Measurements from ENCODE around the gene PRDM15.
A peak's percentile ranks its signal among the peaks of the same experiment; 100 is the strongest.

PRDM15 gene

DNA sequence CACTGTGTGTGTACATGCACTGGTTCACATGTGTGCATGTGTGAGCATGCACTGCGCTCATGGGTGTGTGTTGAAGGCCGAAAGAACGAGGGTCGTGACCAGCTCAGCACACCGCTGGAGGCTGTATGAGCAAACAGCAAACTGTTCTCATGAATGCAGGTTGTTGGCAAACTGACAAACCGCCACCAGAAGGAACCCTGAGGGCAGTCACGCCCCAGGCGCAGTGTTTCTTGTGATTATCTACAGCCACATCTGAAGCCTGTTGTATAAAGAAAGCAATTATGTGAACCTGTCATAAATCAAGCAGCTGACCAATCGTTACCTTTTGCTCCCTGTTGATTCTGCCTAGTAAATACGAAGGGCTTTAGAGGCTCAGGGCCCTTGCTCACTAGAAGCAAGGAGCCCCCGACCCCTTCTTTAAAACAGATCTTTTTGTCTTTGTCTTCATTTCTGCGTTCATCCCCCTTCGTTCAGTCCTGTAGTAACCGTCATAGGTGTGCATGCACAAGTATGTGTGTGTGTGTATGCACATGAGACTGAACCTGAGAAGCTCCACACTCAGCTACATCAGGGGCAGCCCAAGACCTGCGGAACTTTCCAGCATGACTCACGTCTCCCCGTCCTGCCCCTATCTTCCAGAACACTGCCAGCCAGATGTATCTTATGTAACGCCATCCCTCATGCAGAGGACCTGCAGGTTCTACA lies 95.5 kb downstream of the PRDM15 start:
- no peak overlapping the region for H3K4me3 ChIP-seq (ENCODE audit: low read depth, low read length)
- no peak for TF ChIP-seq CTCF (IDR thresholded peaks at IDR 0.05; ENCODE audit: borderline replicate concordance, insufficient read depth, low read depth, low read length)

DNA sequence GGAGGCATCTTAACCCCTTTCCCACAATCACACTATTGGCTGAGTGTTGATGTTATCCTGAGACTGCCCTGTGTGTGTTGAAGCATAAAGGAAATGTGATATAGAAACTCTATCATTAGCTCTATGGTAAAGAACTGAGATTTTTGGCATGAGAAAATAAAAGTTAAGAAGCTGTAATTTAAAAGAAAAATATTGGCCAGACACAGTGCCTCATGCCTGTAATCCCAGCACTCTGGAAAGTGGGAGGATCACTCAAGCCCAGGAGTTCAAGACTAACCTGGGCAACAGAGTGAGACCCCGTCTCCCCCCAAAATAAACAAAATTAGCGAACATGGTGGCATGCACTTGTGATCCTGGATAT lies 98.1 kb downstream of the PRDM15 start:
- TF ChIP-seq CTCF (IDR thresholded peaks at IDR 0.05; ENCODE audit: borderline replicate concordance, insufficient read depth, low read depth, low read length), result no peak
- H3K4me3 ChIP-seq (ENCODE audit: low read depth, low read length), result no peak overlapping the region

- TF ChIP-seq CTCF (IDR thresholded peaks at IDR 0.05; ENCODE audit: borderline replicate concordance, insufficient read depth, low read depth, low read length), result no peak
- no peak overlapping the region for H3K4me3 ChIP-seq (ENCODE audit: low read depth, low read length)
Observed at GRCh38 chr21:41780337-41781049, 98.7 kb downstream of the PRDM15 start.

DNA sequence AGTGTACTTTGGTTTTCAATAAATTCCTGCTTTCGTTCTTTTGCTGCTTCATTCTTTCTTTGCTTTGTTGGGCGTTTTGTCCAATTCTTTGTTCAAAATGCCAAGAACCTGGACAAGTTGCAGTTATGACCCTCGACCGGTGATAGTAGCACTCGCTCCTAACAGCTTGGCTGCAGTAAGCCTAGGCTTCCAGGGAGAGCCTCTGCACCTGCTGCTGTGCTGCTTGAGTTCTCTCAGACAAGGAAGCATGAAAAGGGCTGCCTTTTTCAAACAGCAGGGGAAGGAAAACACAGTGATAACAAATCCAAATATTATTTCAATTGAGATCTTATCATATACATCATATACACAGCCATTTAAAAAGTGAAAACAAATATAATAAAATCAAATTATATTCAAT lies 99.5 kb downstream of the PRDM15 start:
- TF ChIP-seq CTCF (IDR thresholded peaks at IDR 0.05; ENCODE audit: borderline replicate concordance, insufficient read depth, low read depth, low read length), result no peak
- H3K4me3 ChIP-seq (ENCODE audit: low read depth, low read length), result no peak overlapping the region

- H3K4me3 ChIP-seq (ENCODE audit: low read depth, low read length), result no peak overlapping the region
- no peak for TF ChIP-seq CTCF (IDR thresholded peaks at IDR 0.05; ENCODE audit: borderline replicate concordance, insufficient read depth, low read depth, low read length)
Observed at GRCh38 chr21:41778930-41779600, 100.1 kb downstream of the PRDM15 start.

- TF ChIP-seq CTCF (IDR thresholded peaks at IDR 0.05; ENCODE audit: borderline replicate concordance, insufficient read depth, low read depth, low read length), result peak; percentile 65
Observed at GRCh38 chr21:41777951-41778815, 101.0 kb downstream of the PRDM15 start.

More at GRCh38 chr21:41777951-41778815, 101.0 kb downstream of the PRDM15 start:
- no peak overlapping the region for H3K4me3 ChIP-seq (ENCODE audit: low read depth, low read length)
